Muscle of leg (tissue), 9 donors: ENCODE results near the gene SHISA7. TPM values are rescaled to one million over a fixed set of nuclear protein-coding genes. Genes with fewer than 3 reads are reported as not detected.

Source experiments
- polyA plus RNA-seq, 8 donors: library from polyadenylated mRNA; unstranded; fragments of 120-200 nt; gene quantifications; one replicate each; pipeline versions ENCODE4 v1.2.1 to v1.2.3, GENCODE V29; 2013; ENCODE audit warnings: inconsistent platforms in 1 of 8, low replicate concordance in 1 of 8; ENCODE audit not compliant: insufficient read length in 8 of 8, insufficient read depth in 1 of 8
- total RNA-seq: library from RNA; stranded (reverse); fragments of 120-200 nt; gene quantifications from one replicate; pipeline ENCODE4 v1.2.4, GENCODE V29; 2013

The SHISA7 gene
- total and polyA plus RNA-seq, 9 donors: under 0.01 to 0.32 (median 0.16) TPM

Other genes with a start within 250 kb of the SHISA7 start
Only the 30 nearest of the 31 such genes appear.
- gene TMEM86B, start 214.5 kb downstream of the SHISA7 start, total RNA-seq: 1.1 TPM
- gene TMEM86B, start 214.5 kb downstream of the SHISA7 start, polyA plus RNA-seq: 1 to 10 TPM; 1.8 to 4.8 (median 2.9) TPM
- 12.5 TPM for gene PPP6R1, start 184.3 kb downstream of the SHISA7 start, total RNA-seq
- 10 to 100 TPM; 26.3 to 37.2 (median 32.3) TPM for gene PPP6R1, start 184.3 kb downstream of the SHISA7 start, polyA plus RNA-seq
- gene HSPBP1, start 163.2 kb downstream of the SHISA7 start, total RNA-seq: 14.5 TPM
- 10 to 100 TPM; 26.2 to 34.9 (median 30.6) TPM for gene HSPBP1, start 163.2 kb downstream of the SHISA7 start, polyA plus RNA-seq
- 5.4 TPM for gene BRSK1, start 159.3 kb downstream of the SHISA7 start, total RNA-seq
- 10 to 100 TPM in 5 of 8 donors, 1 to 10 TPM in 3; 7.4 to 13.7 (median 10.6) TPM for gene BRSK1, start 159.3 kb downstream of the SHISA7 start, polyA plus RNA-seq
- gene TMEM150B, start 118.0 kb downstream of the SHISA7 start, total RNA-seq: 0.53 TPM
- gene TMEM150B, start 118.0 kb downstream of the SHISA7 start, polyA plus RNA-seq: 1 to 10 TPM in 3 of 8 donors, under 1 TPM in 5; 0.36 to 3.8 (median 0.87) TPM
- gene KMT5C, start 103.4 kb downstream of the SHISA7 start, total RNA-seq: 16.9 TPM
- gene KMT5C, start 103.4 kb downstream of the SHISA7 start, polyA plus RNA-seq: 10 to 100 TPM; 13.4 to 34.1 (median 24.7) TPM
- gene COX6B2, start 88.6 kb downstream of the SHISA7 start, total RNA-seq: not detected
- 1 to 10 TPM in 1 of 8 donors, under 1 TPM in 5, not detected in 2; 0.09 to 2.4 (median 0.23) TPM for gene COX6B2, start 88.6 kb downstream of the SHISA7 start, polyA plus RNA-seq
- gene GARIN5B, start 80.0 kb downstream of the SHISA7 start, total RNA-seq: not detected
- gene GARIN5B, start 80.0 kb downstream of the SHISA7 start, polyA plus RNA-seq: not detected
- gene IL11, start 72.8 kb downstream of the SHISA7 start, total RNA-seq: 0.31 TPM
- under 1 TPM; 0.12 to 0.61 (median 0.40) TPM for gene IL11, start 72.8 kb downstream of the SHISA7 start, polyA plus RNA-seq
- gene TMEM190, start 66.5 kb downstream of the SHISA7 start, total RNA-seq: not detected
- gene TMEM190, start 66.5 kb downstream of the SHISA7 start, polyA plus RNA-seq: under 1 TPM in 1 of 8 donors, not detected in 7; 0.50 TPM
- 0.18 TPM for gene TMEM238, start 59.0 kb downstream of the SHISA7 start, total RNA-seq
- gene TMEM238, start 59.0 kb downstream of the SHISA7 start, polyA plus RNA-seq: under 1 TPM; 0.14 to 0.49 (median 0.27) TPM
- gene RPL28, start 57.4 kb downstream of the SHISA7 start, total RNA-seq: 463 TPM
- 1,000 to 10,000 TPM; 1,674 to 2,410 (median 1,842) TPM for gene RPL28, start 57.4 kb downstream of the SHISA7 start, polyA plus RNA-seq
- 31.4 TPM for gene UBE2S, start 35.5 kb downstream of the SHISA7 start, total RNA-seq
- gene UBE2S, start 35.5 kb downstream of the SHISA7 start, polyA plus RNA-seq: 10 to 100 TPM; 40.8 to 70.1 (median 60.1) TPM
- 35.8 TPM for gene ISOC2, start 18.3 kb upstream of the SHISA7 start, total RNA-seq
- 10 to 100 TPM; 31.8 to 39.1 (median 35.1) TPM for gene ISOC2, start 18.3 kb upstream of the SHISA7 start, polyA plus RNA-seq
- gene C19orf85, start 21.5 kb upstream of the SHISA7 start, total RNA-seq: not detected
- gene C19orf85, start 21.5 kb upstream of the SHISA7 start, polyA plus RNA-seq: not detected
- 1.6 TPM for gene ZNF628, start 33.3 kb upstream of the SHISA7 start, total RNA-seq
- gene ZNF628, start 33.3 kb upstream of the SHISA7 start, polyA plus RNA-seq: 1 to 10 TPM; 2.8 to 5.1 (median 3.8) TPM
- gene NAT14, start 41.9 kb upstream of the SHISA7 start, total RNA-seq: 30.0 TPM
- gene NAT14, start 41.9 kb upstream of the SHISA7 start, polyA plus RNA-seq: 10 to 100 TPM; 23.5 to 44.1 (median 29.5) TPM
- gene SSC5D, start 45.1 kb upstream of the SHISA7 start, total RNA-seq: 20.0 TPM
- gene SSC5D, start 45.1 kb upstream of the SHISA7 start, polyA plus RNA-seq: 10 to 100 TPM in 6 of 8 donors, 1 to 10 TPM in 2; 7.9 to 54.8 (median 24.7) TPM
- gene SBK2, start 93.8 kb upstream of the SHISA7 start, total RNA-seq: 0.89 TPM
- gene SBK2, start 93.8 kb upstream of the SHISA7 start, polyA plus RNA-seq: 1 to 10 TPM; 3.0 to 9.7 (median 3.7) TPM
- gene SBK3, start 102.2 kb upstream of the SHISA7 start, total RNA-seq: 0.13 TPM
- under 1 TPM in 5 of 8 donors, not detected in 3; 0.10 to 0.29 (median 0.15) TPM for gene SBK3, start 102.2 kb upstream of the SHISA7 start, polyA plus RNA-seq
- 4.7 TPM for gene ZNF579, start 137.5 kb upstream of the SHISA7 start, total RNA-seq
- gene ZNF579, start 137.5 kb upstream of the SHISA7 start, polyA plus RNA-seq: 10 to 100 TPM; 11.0 to 18.5 (median 14.1) TPM
- 3.7 TPM for gene FIZ1, start 156.2 kb upstream of the SHISA7 start, total RNA-seq
- 10 to 100 TPM; 10.7 to 15.1 (median 12.7) TPM for gene FIZ1, start 156.2 kb upstream of the SHISA7 start, polyA plus RNA-seq
- 9.3 TPM for gene ZNF524, start 157.0 kb upstream of the SHISA7 start, total RNA-seq
- gene ZNF524, start 157.0 kb upstream of the SHISA7 start, polyA plus RNA-seq: 10 to 100 TPM in 1 of 8 donors, 1 to 10 TPM in 7; 7.0 to 11.6 (median 9.0) TPM
- gene ZNF865, start 162.3 kb upstream of the SHISA7 start, total RNA-seq: 1.2 TPM
- 1 to 10 TPM; 6.9 to 9.9 (median 7.8) TPM for gene ZNF865, start 162.3 kb upstream of the SHISA7 start, polyA plus RNA-seq
- gene ZNF784, start 181.3 kb upstream of the SHISA7 start, total RNA-seq: 5.3 TPM
- gene ZNF784, start 181.3 kb upstream of the SHISA7 start, polyA plus RNA-seq: 1 to 10 TPM; 6.6 to 9.8 (median 8.7) TPM
- gene ZNF580, start 197.7 kb upstream of the SHISA7 start, total RNA-seq: 5.6 TPM
- 10 to 100 TPM; 20.9 to 28.5 (median 23.6) TPM for gene ZNF580, start 197.7 kb upstream of the SHISA7 start, polyA plus RNA-seq
- 15.1 TPM for gene ZNF581, start 200.3 kb upstream of the SHISA7 start, total RNA-seq
- gene ZNF581, start 200.3 kb upstream of the SHISA7 start, polyA plus RNA-seq: 10 to 100 TPM; 23.4 to 37.6 (median 27.0) TPM
- gene CCDC106, start 204.9 kb upstream of the SHISA7 start, total RNA-seq: 5.3 TPM
- gene CCDC106, start 204.9 kb upstream of the SHISA7 start, polyA plus RNA-seq: 10 to 100 TPM; 12.9 to 16.4 (median 15.3) TPM
- 70.2 TPM for gene U2AF2, start 211.7 kb upstream of the SHISA7 start, total RNA-seq
- gene U2AF2, start 211.7 kb upstream of the SHISA7 start, polyA plus RNA-seq: 100 to 1,000 TPM; 103 to 156 (median 130) TPM
- 21.8 TPM for gene EPN1, start 231.9 kb upstream of the SHISA7 start, total RNA-seq
- 100 to 1,000 TPM in 2 of 8 donors, 10 to 100 TPM in 6; 84.4 to 114 (median 93.8) TPM for gene EPN1, start 231.9 kb upstream of the SHISA7 start, polyA plus RNA-seq